ELR (cell line): ENCODE measurements around the gene MBOAT2.

Source experiments
- DNase-seq: peaks from one replicate; pipeline ENCODE4 v3.0.0-alpha.2; 2015; ENCODE audit warnings: low read depth

MBOAT2 gene

GRCh38 chr2:9018109-9018508 is 14.6 kb upstream of the MBOAT2 start:
- no peak for DNase-seq

GRCh38 chr2:9017411-9017810 is 13.9 kb upstream of the MBOAT2 start:
- DNase-seq: no peak

- no peak for DNase-seq
Observed at GRCh38 chr2:9015998-9016397, 12.5 kb upstream of the MBOAT2 start.

- no peak for DNase-seq
Observed at GRCh38 chr2:9013403-9013802, 9.9 kb upstream of the MBOAT2 start.

- DNase-seq: no peak
Observed at GRCh38 chr2:9010866-9011265, 7.4 kb upstream of the MBOAT2 start.

- DNase-seq: no peak
Observed at GRCh38 chr2:9008951-9009664, 5.6 kb upstream of the MBOAT2 start.

- DNase-seq: no peak
Observed at GRCh38 chr2:9006368-9006767, 2.9 kb upstream of the MBOAT2 start.

GRCh38 chr2:9004338-9005204 is 1.1 kb upstream of the MBOAT2 start:
- peak; percentile 91 for DNase-seq

- DNase-seq: no peak
Observed at GRCh38 chr2:9003366-9003615, 193 bp downstream of the MBOAT2 start.

- DNase-seq: peak; percentile 36
Observed at GRCh38 chr2:9002637-9003365, 683 bp downstream of the MBOAT2 start.

- peak; percentile 14 for DNase-seq
Observed at GRCh38 chr2:9002313-9002636, 1.2 kb downstream of the MBOAT2 start.

GRCh38 chr2:9001778-9002177 is 1.7 kb downstream of the MBOAT2 start:
- no peak for DNase-seq

GRCh38 chr2:9001229-9001628 is 2.3 kb downstream of the MBOAT2 start:
- DNase-seq: peak; percentile 84

- no peak for DNase-seq
Observed at GRCh38 chr2:9000442-9000841, 3.0 kb downstream of the MBOAT2 start.

- DNase-seq: no peak
Observed at GRCh38 chr2:8999797-9000196, 3.7 kb downstream of the MBOAT2 start.

- no peak for DNase-seq
Observed at GRCh38 chr2:8999102-8999446, 4.4 kb downstream of the MBOAT2 start.

- no peak for DNase-seq
Observed at GRCh38 chr2:8998418-8999101, 4.9 kb downstream of the MBOAT2 start.

- DNase-seq: no peak
Observed at GRCh38 chr2:8997631-8998030, 5.9 kb downstream of the MBOAT2 start.

GRCh38 chr2:8997108-8997507 is 6.4 kb downstream of the MBOAT2 start:
- DNase-seq: no peak

GRCh38 chr2:8996006-8996405 is 7.5 kb downstream of the MBOAT2 start:
- no peak for DNase-seq

- no peak for DNase-seq
Observed at GRCh38 chr2:8994386-8994785, 9.1 kb downstream of the MBOAT2 start.

GRCh38 chr2:8993902-8994278 is 9.6 kb downstream of the MBOAT2 start:
- no peak for DNase-seq
